ENCODE results near the gene ENOSF1. TPM values are rescaled to one million over a fixed set of nuclear protein-coding genes. Genes with fewer than 3 reads are reported as not detected.

ENOSF1 gene
- total and polyA plus RNA-seq, 8 donors, result 27.1 to 69.2 (median 46.7) TPM

GRCh38 chr18:725646-726045 lies 13.2 kb upstream of the ENOSF1 start:
- DNase-seq (no peak), FAIRE-seq (no peak), ATAC-seq (no peak)
- Histone ChIP-seq H3K27ac (no peak overlapping the region), H3K36me3 (peaks cover 0 to 7% (median 5%) of the 10 kb centered on the region in 3 donors), H3K9me3 (no peaks in the 10 kb centered on the region), H3K27me3 (no peaks in the 10 kb centered on the region), H3K4me3 (no peak overlapping the region), H3K4me1 (no peaks in the 10 kb centered on the region)
- 96 to 97% methylated on average over 9 of the region's 9 CpGs for WGBS, 2 donors
- intact Hi-C loops (cut with DNase I), result no loop called here
- no peak for TF ChIP-seq CTCF (IDR thresholded peaks at IDR 0.05)

GRCh38 chr18:723541-724080 lies 11.2 kb upstream of the ENOSF1 start:
- H3K9me3 ChIP-seq, result no peaks in the 10 kb centered on the region
- ATAC-seq, result no peak
- no peak for FAIRE-seq
- no peak overlapping the region for H3K4me3 ChIP-seq
- 97 to 99% methylated on average over 1 of the region's 1 CpG for WGBS, 2 donors
- intact Hi-C loops (cut with DNase I), result no loop called here
- H3K27me3 ChIP-seq, result no peaks in the 10 kb centered on the region
- peaks cover 0 to 7% (median 5%) of the 10 kb centered on the region in 3 donors for H3K36me3 ChIP-seq
- TF ChIP-seq CTCF (IDR thresholded peaks at IDR 0.05), result no peak
- H3K4me1 ChIP-seq, result no peaks in the 10 kb centered on the region
- no peak overlapping the region for H3K27ac ChIP-seq
- DNase-seq, result no peak

DNA sequence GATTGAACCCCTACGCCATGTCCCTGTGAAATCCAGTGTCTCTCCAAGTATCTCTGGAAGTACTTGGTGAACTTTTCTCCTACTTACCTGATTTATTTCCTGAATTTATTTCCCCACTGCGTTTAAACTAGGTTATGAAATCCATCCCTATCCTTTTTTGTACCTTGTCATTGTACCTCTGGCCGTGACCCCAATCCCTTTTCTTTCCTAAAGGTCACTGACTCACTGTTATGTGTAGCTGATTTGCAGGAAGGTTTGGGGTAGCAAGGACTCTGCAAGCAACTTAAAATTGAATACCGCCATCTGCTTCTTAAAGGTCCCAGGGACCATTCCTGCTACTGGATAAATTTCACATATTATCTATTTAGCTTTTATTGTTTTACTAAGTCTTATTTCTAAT lies 4.6 kb upstream of the ENOSF1 start:
- H3K4me3 ChIP-seq, result no peak overlapping the region
- no peaks in the 10 kb centered on the region for H3K4me1 ChIP-seq
- no peaks in the 10 kb centered on the region for H3K36me3 ChIP-seq
- H3K27ac ChIP-seq, result no peak overlapping the region
- no peak for TF ChIP-seq CTCF (IDR thresholded peaks at IDR 0.05)
- FAIRE-seq (no peak), ATAC-seq (no peak), DNase-seq (no peak)
- H3K9me3 ChIP-seq, result no peaks in the 10 kb centered on the region
- intact Hi-C loops (cut with DNase I), result no loop called here
- WGBS, 2 donors, result 85 to 87% methylated on average over 4 of the region's 4 CpGs
- no peaks in the 10 kb centered on the region for H3K27me3 ChIP-seq

- ATAC-seq (no peak), DNase-seq (no peak), FAIRE-seq (no peak)
- WGBS, 2 donors, result 84 to 94% methylated on average over 1 of the region's 1 CpG
- Histone ChIP-seq H3K4me1 (peaks cover 0 to 6% (median 5%) of the 10 kb centered on the region in 3 donors), H3K27ac (no peak overlapping the region), H3K9me3 (no peaks in the 10 kb centered on the region), H3K36me3 (no peaks in the 10 kb centered on the region), H3K27me3 (no peaks in the 10 kb centered on the region), H3K4me3 (no peak overlapping the region)
- intact Hi-C loops (cut with DNase I), result no loop called here
- TF ChIP-seq CTCF (IDR thresholded peaks at IDR 0.05), result no peak
Measured at GRCh38 chr18:715626-716025, 3.2 kb upstream of the ENOSF1 start.

GRCh38 chr18:713135-713490 lies 683 bp upstream of the ENOSF1 start:
- no peaks in the 10 kb centered on the region for H3K36me3 ChIP-seq
- 56 to 77% methylated on average over 22 to 23 of the region's 23 CpGs for WGBS, 2 donors
- peak in 1 of 4 donors; percentile 6 for ATAC-seq
- H3K9me3 ChIP-seq, result no peaks in the 10 kb centered on the region
- peak overlapping the region; percentile 77 to 84 (median 79) for H3K27ac ChIP-seq
- peak in 2 of 6 donors; percentile 20 to 35 for DNase-seq
- peaks cover 0 to 6% (median 5%) of the 10 kb centered on the region in 3 donors for H3K4me1 ChIP-seq
- intact Hi-C loops (cut with DNase I), result no loop called here
- peak overlapping the region in 3 of 4 donors; percentile 63 to 74 (median 63) for H3K4me3 ChIP-seq
- TF ChIP-seq CTCF (IDR thresholded peaks at IDR 0.05), result no peak
- no peak for FAIRE-seq
- no peaks in the 10 kb centered on the region for H3K27me3 ChIP-seq
